ENCODE data around the gene LRP4. TPM values are rescaled to one million over a fixed set of nuclear protein-coding genes. Genes with fewer than 3 reads are reported as not detected.

Gene LRP4
- total RNA-seq, 1 donor from 2014 or later, result 4.9 TPM

- intact Hi-C loops (cut with DNase I), result loop anchor here (10.0 kb wide), 1 partner anchor 502 kb away; no protein-coding TSS in a partner anchor
- Histone ChIP-seq H3K27me3 (no peaks in the 10 kb centered on the region), H3K9me3 (no peaks in the 10 kb centered on the region), H3K4me3 (no peak overlapping the region), H3K36me3 (no peaks in the 10 kb centered on the region), H3K27ac (no peak overlapping the region), H3K4me1 (peaks cover 2 to 4% of the 10 kb centered on the region in 2 donors)
- no peak for DNase-seq (ENCODE audit: low spot score in 2 of 2)
- TF ChIP-seq, protein P1, sequence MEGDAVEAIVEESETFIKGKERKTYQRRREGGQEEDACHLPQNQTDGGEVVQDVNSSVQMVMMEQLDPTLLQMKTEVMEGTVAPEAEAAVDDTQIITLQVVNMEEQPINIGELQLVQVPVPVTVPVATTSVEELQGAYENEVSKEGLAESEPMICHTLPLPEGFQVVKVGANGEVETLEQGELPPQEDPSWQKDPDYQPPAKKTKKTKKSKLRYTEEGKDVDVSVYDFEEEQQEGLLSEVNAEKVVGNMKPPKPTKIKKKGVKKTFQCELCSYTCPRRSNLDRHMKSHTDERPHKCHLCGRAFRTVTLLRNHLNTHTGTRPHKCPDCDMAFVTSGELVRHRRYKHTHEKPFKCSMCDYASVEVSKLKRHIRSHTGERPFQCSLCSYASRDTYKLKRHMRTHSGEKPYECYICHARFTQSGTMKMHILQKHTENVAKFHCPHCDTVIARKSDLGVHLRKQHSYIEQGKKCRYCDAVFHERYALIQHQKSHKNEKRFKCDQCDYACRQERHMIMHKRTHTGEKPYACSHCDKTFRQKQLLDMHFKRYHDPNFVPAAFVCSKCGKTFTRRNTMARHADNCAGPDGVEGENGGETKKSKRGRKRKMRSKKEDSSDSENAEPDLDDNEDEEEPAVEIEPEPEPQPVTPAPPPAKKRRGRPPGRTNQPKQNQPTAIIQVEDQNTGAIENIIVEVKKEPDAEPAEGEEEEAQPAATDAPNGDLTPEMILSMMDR (IDR thresholded peaks at IDR 0.05), result no peak
These were observed 5.7 kb downstream of the LRP4 start for GRCh38 chr11:46912526-46913150.

DNA sequence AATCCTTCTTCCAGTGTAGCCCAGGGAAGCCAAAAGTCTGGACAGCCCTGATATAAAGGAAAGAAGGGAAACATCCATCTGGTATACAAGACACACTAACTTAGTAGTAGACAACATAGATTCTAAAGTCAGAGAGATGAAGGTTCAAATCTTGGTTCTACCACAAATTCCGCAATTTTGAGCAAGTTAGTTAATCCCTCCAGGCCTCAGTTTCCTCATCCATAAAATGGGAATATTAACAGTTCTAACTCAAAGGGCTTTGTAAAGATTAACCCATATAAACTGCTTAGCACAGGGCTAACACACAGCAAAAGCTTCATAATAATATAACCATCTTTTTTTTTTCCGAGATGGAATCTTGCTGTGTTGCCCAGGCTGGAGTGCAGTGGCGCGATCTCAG lies 10.7 kb downstream of the LRP4 start:
- H3K36me3 ChIP-seq, result no peaks in the 10 kb centered on the region
- DNase-seq (ENCODE audit: low spot score in 2 of 2), result no peak
- H3K27ac ChIP-seq, result no peak overlapping the region
- TF ChIP-seq, protein P1 (IDR thresholded peaks at IDR 0.05), result no peak
- no peaks in the 10 kb centered on the region for H3K27me3 ChIP-seq
- H3K4me3 ChIP-seq, result no peak overlapping the region
- intact Hi-C loops (cut with DNase I), result no loop called here
- H3K4me1 ChIP-seq, result no peaks in the 10 kb centered on the region
- no peaks in the 10 kb centered on the region for H3K9me3 ChIP-seq

DNA sequence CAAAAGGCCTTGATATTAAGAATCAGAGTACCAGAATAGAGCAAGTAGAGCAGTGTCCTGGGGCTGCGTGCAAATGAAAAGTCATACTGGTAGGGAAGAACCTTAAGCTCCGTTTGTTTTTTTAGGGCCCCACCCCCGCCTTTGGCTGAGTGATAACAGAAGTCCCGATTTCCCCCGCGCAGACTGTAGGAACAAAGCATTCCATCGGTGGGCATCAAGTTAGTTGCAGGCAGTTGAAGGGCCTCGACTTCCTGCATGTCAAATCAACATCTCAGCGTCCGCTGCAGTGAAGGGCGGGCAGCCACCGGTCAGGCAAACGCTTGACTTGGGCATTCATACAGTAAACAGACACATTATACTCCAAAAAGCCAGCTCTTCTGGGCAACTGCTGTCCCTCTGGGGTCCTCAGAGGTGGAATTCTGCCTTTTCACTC lies 11.7 kb downstream of the LRP4 start:
- TF ChIP-seq, protein P1 (IDR thresholded peaks at IDR 0.05), result no peak
- Histone ChIP-seq H3K4me1 (no peaks in the 10 kb centered on the region), H3K27ac (no peak overlapping the region), H3K36me3 (no peaks in the 10 kb centered on the region), H3K27me3 (no peaks in the 10 kb centered on the region), H3K4me3 (no peak overlapping the region), H3K9me3 (no peaks in the 10 kb centered on the region)
- DNase-seq (ENCODE audit: low spot score in 2 of 2), result no peak
- intact Hi-C loops (cut with DNase I), result no loop called here

DNA sequence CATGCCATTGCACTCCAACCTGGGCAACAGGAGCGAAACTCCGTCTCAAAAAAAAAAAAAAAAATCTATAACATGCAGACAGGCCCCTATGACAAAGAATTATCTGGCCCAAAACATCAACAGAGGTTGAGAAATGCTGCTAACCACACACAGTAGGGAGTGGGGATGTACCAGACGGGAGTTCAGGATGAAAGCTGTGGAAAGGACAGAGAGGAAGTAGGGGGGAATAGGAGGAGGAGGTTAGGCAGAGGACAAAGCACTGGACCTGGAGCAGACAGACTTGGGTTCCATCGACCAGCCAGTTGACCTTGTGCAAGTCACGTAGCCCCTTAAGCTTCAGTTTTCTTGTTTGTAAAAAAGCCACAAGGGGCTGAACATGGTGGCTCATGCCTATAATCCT lies 12.5 kb downstream of the LRP4 start:
- no peaks in the 10 kb centered on the region for H3K4me1 ChIP-seq
- no peaks in the 10 kb centered on the region for H3K9me3 ChIP-seq
- intact Hi-C loops (cut with DNase I), result no loop called here
- no peak overlapping the region for H3K27ac ChIP-seq
- H3K4me3 ChIP-seq, result no peak overlapping the region
- no peaks in the 10 kb centered on the region for H3K36me3 ChIP-seq
- H3K27me3 ChIP-seq, result no peaks in the 10 kb centered on the region
- no peak for DNase-seq (ENCODE audit: low spot score in 2 of 2)
- TF ChIP-seq, protein P1 (IDR thresholded peaks at IDR 0.05), result no peak

- TF ChIP-seq, protein P1 (IDR thresholded peaks at IDR 0.05), result no peak
- intact Hi-C loops (cut with DNase I), result no loop called here
These were observed 14.5 kb downstream of the LRP4 start for GRCh38 chr11:46903846-46904245.

GRCh38 chr11:46902694-46903093 lies 15.7 kb downstream of the LRP4 start:
- no peaks in the 10 kb centered on the region for H3K27me3 ChIP-seq
- no peaks in the 10 kb centered on the region for H3K4me1 ChIP-seq
- no peaks in the 10 kb centered on the region for H3K9me3 ChIP-seq
- no peak overlapping the region for H3K4me3 ChIP-seq
- DNase-seq (ENCODE audit: low spot score in 2 of 2), result no peak
- intact Hi-C loops (cut with DNase I), result no loop called here
- no peak overlapping the region for H3K27ac ChIP-seq
- no peaks in the 10 kb centered on the region for H3K36me3 ChIP-seq
- TF ChIP-seq, protein P1 (IDR thresholded peaks at IDR 0.05), result no peak

More at GRCh38 chr11:46903846-46904245, 14.5 kb downstream of the LRP4 start:
- no peaks in the 10 kb centered on the region for H3K9me3 ChIP-seq
- no peaks in the 10 kb centered on the region for H3K36me3 ChIP-seq
- DNase-seq (ENCODE audit: low spot score in 2 of 2), result no peak
- H3K4me3 ChIP-seq, result no peak overlapping the region
- no peaks in the 10 kb centered on the region for H3K4me1 ChIP-seq
- no peaks in the 10 kb centered on the region for H3K27me3 ChIP-seq
- H3K27ac ChIP-seq, result no peak overlapping the region

Measured in ascending aorta (tissue), 2 donors.